K562 (cell line): ENCODE results near the gene TMEM100. TPM values are rescaled to one million over a fixed set of nuclear protein-coding genes. Genes with fewer than 3 reads are reported as not detected.
A peak's percentile ranks its signal among the peaks of the same experiment; 100 is the strongest.

Source experiments
- CAMTA2 ChIP-seq: fragments of 250-450 bp; sonication (Bioruptor Pico); conservative IDR thresholded peaks from 2 replicates; pipeline ENCODE4 v1.5.1; 2022
- CSDE1 ChIP-seq, 2 experiments: fragments of 450-650 bp; IDR thresholded peaks; 2 replicates each; pipeline ENCODE4 v1.6.1; 2016; ENCODE audit warnings: mild to moderate bottlenecking in 1 of 2
- GTF2A2 ChIP-seq: IDR thresholded peaks from 2 replicates; pipeline ENCODE4 v1.6.1; 2016; ENCODE audit warnings: mild to moderate bottlenecking, missing genetic modification characterization, missing compliant biosample characterization
- HSF4 ChIP-seq: fragments of 250-450 bp; sonication (Bioruptor Pico); IDR thresholded peaks from 2 replicates; pipeline ENCODE4 v2.1.2; 2022; ENCODE audit warnings: mild to moderate bottlenecking, moderate library complexity, borderline replicate concordance
- IRF2 ChIP-seq: sonication (generic); formaldehyde crosslinking; IDR thresholded peaks from 2 replicates; pipeline ENCODE4 v1.8.1; 2022; ENCODE audit warnings: mild to moderate bottlenecking, missing genetic modification reagents
- KHSRP ChIP-seq: fragments of 450-650 bp; IDR thresholded peaks from 2 replicates; pipeline ENCODE4 v1.6.1; 2017
- MAFF ChIP-seq: IDR thresholded peaks from 2 replicates; pipeline ENCODE4 v1.6.1; 2012; ENCODE audit warnings: low read length, improper control_type of control experiment
- NEUROD1 ChIP-seq: fragments of 150-350 bp; IDR thresholded peaks from 2 replicates; pipeline ENCODE4 v1.6.1; 2014; ENCODE audit warnings: borderline replicate concordance, low read length, low read depth; ENCODE audit not compliant: partially characterized antibody
- NFYB ChIP-seq: IDR thresholded peaks from 2 replicates; pipeline ENCODE4 v1.6.1; 2011; ENCODE audit warnings: mild to moderate bottlenecking, moderate library complexity; ENCODE audit not compliant: insufficient read length; ENCODE audit errors: extremely low read depth
- PHF20 ChIP-seq: fragments of 450-650 bp; IDR thresholded peaks from 2 replicates; pipeline ENCODE4 v1.6.1; 2018; ENCODE audit not compliant: partially characterized antibody
- RAD51 ChIP-seq: fragments of 450-650 bp; IDR thresholded peaks from 2 replicates; pipeline ENCODE4 v1.7.1; 2016; ENCODE audit warnings: low read depth, mild to moderate bottlenecking, borderline replicate concordance
- RBM14 ChIP-seq: fragments of 200-400 bp; formaldehyde crosslinking; IDR thresholded peaks from 2 replicates; pipeline ENCODE4 v1.6.1; 2018; ENCODE audit warnings: low read depth, mild to moderate bottlenecking, low read length, moderate library complexity, borderline replicate concordance; ENCODE audit not compliant: insufficient read depth
- RBM25 ChIP-seq: fragments of 200-400 bp; formaldehyde crosslinking; IDR thresholded peaks from 2 replicates; pipeline ENCODE4 v1.6.1; 2018; ENCODE audit warnings: low read length, low read depth, moderate library complexity; ENCODE audit not compliant: severe bottlenecking
- RNF2 ChIP-seq: sonication (generic); IDR thresholded peaks from 2 replicates; pipeline ENCODE4 v1.6.1; 2016
- TAF9B ChIP-seq: fragments of 450-650 bp; IDR thresholded peaks from 2 replicates; pipeline ENCODE4 v1.6.1; 2018; ENCODE audit warnings: mild to moderate bottlenecking; ENCODE audit not compliant: partially characterized antibody
- TCF7 ChIP-seq: sonication (generic); IDR thresholded peaks from 2 replicates; pipeline ENCODE4 v1.6.1; 2016; ENCODE audit warnings: antibody characterized with exemption, borderline replicate concordance
- TCF7L2 ChIP-seq: fragments of 150-350 bp; IDR thresholded peaks from 2 replicates; pipeline ENCODE4 v1.6.1; 2016; ENCODE audit warnings: low read depth, mild to moderate bottlenecking, low read length, moderate library complexity
- TOE1 ChIP-seq, 2 experiments: fragments of 450-650 bp in 1 of 2; sonication (generic) in 1 of 2; formaldehyde crosslinking in 1 of 2; IDR thresholded peaks; 2 replicates each; pipeline versions ENCODE4 v1.7.1 to v1.8.0; 2016 to 2022; ENCODE audit warnings: borderline replicate concordance in 2 of 2, mild to moderate bottlenecking in 2 of 2, antibody characterized with exemption in 1 of 2, inconsistent platforms in 1 of 2, low read depth in 1 of 2, missing genetic modification reagents in 1 of 2, moderate library complexity in 1 of 2
- ZEB2 ChIP-seq: fragments of 450-650 bp; IDR thresholded peaks from 2 replicates; pipeline ENCODE4 v1.6.1; 2016
- ZNF707 ChIP-seq: fragments of 250-450 bp; sonication (Bioruptor Pico); conservative IDR thresholded peaks from 2 replicates; pipeline ENCODE4 v1.8.0; 2022; ENCODE audit warnings: inconsistent platforms, mild to moderate bottlenecking, moderate library complexity
- ZSCAN32 ChIP-seq: fragments of 450-650 bp; formaldehyde crosslinking; IDR thresholded peaks from 2 replicates; pipeline ENCODE4 v1.4.0; 2020; ENCODE audit warnings: mild to moderate bottlenecking, moderate library complexity
- polyA plus RNA-seq, 8 experiments: library from polyadenylated mRNA; depleted of rRNA in 4 of 8; stranded (reverse) in 5 of 8; unstranded in 3 of 8; fragments of >200 nt; fragmentation: Nextera tagmentation in 2 of 8; fragmentation: Illumina TruSeq in 1 of 8; extraction: Ambion mirVana in 2 of 8; extraction: Trizol in 1 of 8; gene quantifications; 2 replicates each; pipeline versions ENCODE4 v1.2.1 to v1.2.3, GENCODE V29; 2011 to 2014; ENCODE audit warnings: inconsistent platforms in 1 of 8, missing spikeins in 1 of 8
- total RNA-seq, 7 experiments: library from RNA; depleted of rRNA in 6 of 7; stranded (reverse); fragments of >200 nt in 6 of 7; fragmentation: Illumina TruSeq in 2 of 7; extraction: Trizol in 2 of 7; gene quantifications; 2 replicates each; pipeline versions ENCODE4 v1.2.1 to v1.2.3, GENCODE V29; 2011 to 2021; ENCODE audit warnings: low replicate concordance in 1 of 7
- TF ChIP-seq, protein P1 (sequence below): sonication (generic); formaldehyde crosslinking; IDR thresholded peaks from 2 replicates; pipeline ENCODE4 v1.8.0; 2022; ENCODE audit warnings: mild to moderate bottlenecking, missing genetic modification reagents, borderline replicate concordance
- TF ChIP-seq, protein P2 (sequence below): fragments of 250-450 bp; sonication (Bioruptor Pico); IDR thresholded peaks from 2 replicates; pipeline ENCODE4 v1.6.1; 2021; ENCODE audit warnings: mild to moderate bottlenecking
- TF ChIP-seq, protein P3 (sequence below): fragments of 450-650 bp; formaldehyde crosslinking; IDR thresholded peaks from 2 replicates; pipeline ENCODE4 v1.4.0; 2022; ENCODE audit warnings: missing genetic modification characterization
- TF ChIP-seq, protein P4 (sequence below): fragments of 250-450 bp; sonication (Bioruptor Pico); IDR thresholded peaks from 2 replicates; pipeline ENCODE4 v1.4.0; 2020; ENCODE audit warnings: mild to moderate bottlenecking, moderate library complexity

Gene TMEM100
- total and polyA plus RNA-seq, 9 of the 15 experiments (the other 6 are each of a cell fraction or from before 2014, with no cell fraction given): 0.12 to 0.50 (median 0.19) TPM

DNA sequence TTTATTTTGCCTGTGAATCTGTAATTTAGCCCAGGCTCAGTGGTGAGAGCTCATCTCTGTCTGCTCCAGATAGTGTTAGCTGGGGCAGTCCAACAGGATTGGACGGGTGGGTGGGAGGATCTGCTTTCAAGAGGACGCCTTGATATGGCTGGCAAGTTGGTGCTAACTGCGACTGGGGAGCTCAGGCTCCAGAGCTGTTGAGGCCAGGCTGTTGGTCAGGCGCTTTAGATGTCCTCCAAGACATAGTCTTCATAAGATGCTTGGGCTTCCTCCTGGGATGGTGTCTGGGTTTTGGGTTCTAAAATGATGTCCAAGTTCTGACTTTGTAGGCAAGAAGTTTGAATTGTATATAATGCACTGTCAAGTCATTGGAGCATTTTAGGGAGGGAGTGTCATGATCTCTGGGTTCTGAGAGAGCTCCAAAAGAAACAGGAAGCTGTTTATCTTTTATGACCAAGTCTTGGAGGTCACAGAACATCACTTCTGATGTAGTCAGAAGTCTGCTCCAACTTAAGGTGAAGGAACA is 15.4 kb upstream of the TMEM100 start (continued):
- TF ChIP-seq RAD51 (0 out of 2 replicates have a peak, but pooled peaks have one; percentile 8), ZEB2 (no peak; the same call in 1 of the 2 replicates), ZSCAN32 (no peak), TCF7 (no peak), RBM25 (no peak), IRF2 (no peak), ZNF707 (CRISPR knock-in tag) (no peak), TAF9B (peak; percentile 10), PHF20 (no peak), RBM14 (no peak), TOE1 (IDR thresholded peaks at IDR 0.05; ENCODE audit: borderline replicate concordance) (no peak), TOE1 (CRISPR knock-in tag; IDR thresholded peaks at IDR 0.05; ENCODE audit: borderline replicate concordance, low read depth) (no peak), MAFF (peak; percentile 13; the same call in 1 of the 2 replicates), KHSRP (no peak), CSDE1 (IDR thresholded peaks at IDR 0.05) (no peak), CAMTA2 (CRISPR knock-in tag) (no peak), GTF2A2 (tag) (no peak), TCF7L2 (no peak), HSF4 (CRISPR knock-in tag) (no peak), NFYB (peak; percentile 34), NEUROD1 (no peak), RNF2 (peak; percentile 20; the same call in 1 of the 2 replicates)
- TF ChIP-seq, protein P1, sequence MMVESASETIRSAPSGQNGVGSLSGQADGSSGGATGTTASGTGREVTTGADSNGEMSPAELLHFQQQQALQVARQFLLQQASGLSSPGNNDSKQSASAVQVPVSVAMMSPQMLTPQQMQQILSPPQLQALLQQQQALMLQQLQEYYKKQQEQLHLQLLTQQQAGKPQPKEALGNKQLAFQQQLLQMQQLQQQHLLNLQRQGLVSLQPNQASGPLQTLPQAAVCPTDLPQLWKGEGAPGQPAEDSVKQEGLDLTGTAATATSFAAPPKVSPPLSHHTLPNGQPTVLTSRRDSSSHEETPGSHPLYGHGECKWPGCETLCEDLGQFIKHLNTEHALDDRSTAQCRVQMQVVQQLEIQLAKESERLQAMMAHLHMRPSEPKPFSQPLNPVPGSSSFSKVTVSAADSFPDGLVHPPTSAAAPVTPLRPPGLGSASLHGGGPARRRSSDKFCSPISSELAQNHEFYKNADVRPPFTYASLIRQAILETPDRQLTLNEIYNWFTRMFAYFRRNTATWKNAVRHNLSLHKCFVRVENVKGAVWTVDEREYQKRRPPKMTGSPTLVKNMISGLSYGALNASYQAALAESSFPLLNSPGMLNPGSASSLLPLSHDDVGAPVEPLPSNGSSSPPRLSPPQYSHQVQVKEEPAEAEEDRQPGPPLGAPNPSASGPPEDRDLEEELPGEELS (CRISPR knock-in tag): no peak
- TF ChIP-seq, protein P2, sequence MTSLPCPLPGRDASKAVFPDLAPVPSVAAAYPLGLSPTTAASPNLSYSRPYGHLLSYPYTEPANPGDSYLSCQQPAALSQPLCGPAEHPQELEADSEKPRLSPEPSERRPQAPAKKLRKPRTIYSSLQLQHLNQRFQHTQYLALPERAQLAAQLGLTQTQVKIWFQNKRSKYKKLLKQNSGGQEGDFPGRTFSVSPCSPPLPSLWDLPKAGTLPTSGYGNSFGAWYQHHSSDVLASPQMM (CRISPR knock-in tag): no peak
- TF ChIP-seq, protein P3, sequence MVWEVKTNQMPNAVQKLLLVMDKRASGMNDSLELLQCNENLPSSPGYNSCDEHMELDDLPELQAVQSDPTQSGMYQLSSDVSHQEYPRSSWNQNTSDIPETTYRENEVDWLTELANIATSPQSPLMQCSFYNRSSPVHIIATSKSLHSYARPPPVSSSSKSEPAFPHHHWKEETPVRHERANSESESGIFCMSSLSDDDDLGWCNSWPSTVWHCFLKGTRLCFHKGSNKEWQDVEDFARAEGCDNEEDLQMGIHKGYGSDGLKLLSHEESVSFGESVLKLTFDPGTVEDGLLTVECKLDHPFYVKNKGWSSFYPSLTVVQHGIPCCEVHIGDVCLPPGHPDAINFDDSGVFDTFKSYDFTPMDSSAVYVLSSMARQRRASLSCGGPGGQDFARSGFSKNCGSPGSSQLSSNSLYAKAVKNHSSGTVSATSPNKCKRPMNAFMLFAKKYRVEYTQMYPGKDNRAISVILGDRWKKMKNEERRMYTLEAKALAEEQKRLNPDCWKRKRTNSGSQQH (CRISPR knock-in tag): no peak
- TF ChIP-seq, protein P4, sequence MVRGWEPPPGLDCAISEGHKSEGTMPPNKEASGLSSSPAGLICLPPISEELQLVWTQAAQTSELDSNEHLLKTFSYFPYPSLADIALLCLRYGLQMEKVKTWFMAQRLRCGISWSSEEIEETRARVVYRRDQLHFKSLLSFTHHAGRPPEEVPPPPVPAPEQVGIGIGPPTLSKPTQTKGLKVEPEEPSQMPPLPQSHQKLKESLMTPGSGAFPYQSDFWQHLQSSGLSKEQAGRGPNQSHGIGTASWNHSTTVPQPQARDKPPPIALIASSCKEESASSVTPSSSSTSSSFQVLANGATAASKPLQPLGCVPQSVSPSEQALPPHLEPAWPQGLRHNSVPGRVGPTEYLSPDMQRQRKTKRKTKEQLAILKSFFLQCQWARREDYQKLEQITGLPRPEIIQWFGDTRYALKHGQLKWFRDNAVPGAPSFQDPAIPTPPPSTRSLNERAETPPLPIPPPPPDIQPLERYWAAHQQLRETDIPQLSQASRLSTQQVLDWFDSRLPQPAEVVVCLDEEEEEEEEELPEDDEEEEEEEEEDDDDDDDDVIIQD (CRISPR knock-in tag): no peak
